Measurements from ENCODE around the gene OR10AD1. TPM values are rescaled to one million over a fixed set of nuclear protein-coding genes. Genes with fewer than 3 reads are reported as not detected.
"Not testable (repeated sequence)": the region's sequence is repeated elsewhere in the genome, so short reads cannot be mapped to it uniquely, and the experiment has no call there.

Gene OR10AD1
- total RNA-seq, 2 experiments from 2014 or later: not detected

- H3K9me3 Mint-ChIP-seq: no peaks in the 10 kb centered on the region
- H3K36me3 Mint-ChIP-seq: no peaks in the 10 kb centered on the region
- DNase-seq: peak; percentile 12
- peaks cover 28% of the 10 kb centered on the region for H3K4me1 Mint-ChIP-seq
- H3K27ac Mint-ChIP-seq: peak overlapping the region; percentile 94
- no peaks in the 10 kb centered on the region for H3K27me3 Mint-ChIP-seq
- H3K4me3 Mint-ChIP-seq: peak overlapping the region; percentile 94
Measured at GRCh38 chr12:48157889-48158370, 45.2 kb downstream of the OR10AD1 start.

DNA sequence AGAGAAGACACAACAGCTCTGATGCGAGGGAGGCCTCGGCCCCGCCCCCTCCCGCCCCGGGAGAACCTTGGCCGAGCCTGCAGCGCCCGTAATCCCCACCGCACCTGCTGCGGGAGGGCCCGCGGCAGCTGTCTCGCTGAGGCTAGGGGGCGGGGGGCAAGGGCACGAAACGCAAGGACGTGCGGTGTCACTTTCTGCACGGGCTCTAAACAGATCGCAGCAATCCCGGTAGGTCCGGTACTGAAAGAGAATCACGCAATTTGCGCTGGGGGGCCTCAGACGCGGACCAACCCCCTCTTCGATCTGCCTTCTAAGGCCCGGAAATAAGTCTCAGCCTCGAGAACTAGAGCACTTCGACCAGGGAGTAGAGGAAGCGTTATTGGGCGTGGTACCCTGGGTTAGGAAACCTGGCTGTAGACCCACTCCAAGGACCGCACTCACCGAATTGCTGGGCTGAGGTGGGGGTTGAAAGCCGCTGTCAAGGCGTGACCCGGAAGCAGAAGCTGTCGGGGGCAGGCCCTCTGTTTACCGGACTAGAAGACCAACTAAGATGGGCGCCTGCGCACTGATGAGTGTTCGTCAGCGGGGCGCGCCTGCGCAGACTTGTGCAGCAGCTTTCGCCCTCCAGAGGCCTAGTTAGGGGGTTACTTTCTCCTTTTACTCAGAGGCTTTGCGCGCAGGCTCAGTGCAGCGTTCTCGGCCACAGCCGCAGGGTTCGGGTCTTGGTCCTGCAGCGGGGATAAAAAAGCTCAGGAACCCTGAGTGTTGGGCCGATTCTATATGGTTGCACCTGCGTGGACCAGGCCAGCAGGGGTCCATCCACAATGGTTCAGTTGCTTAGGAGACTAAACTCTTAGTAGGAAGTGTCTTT lies 45.8 kb downstream of the OR10AD1 start, which contains the start of gene ASB8:
TSS of gene ASB8 (minus strand) at position 498 of the 871 bp plus-strand sequence. CDS start 4,019 bp downstream, outside the sequence.
- peak within 1 kb of the TSS; percentile 94 for H3K27ac Mint-ChIP-seq
- peak within 1 kb of the TSS; percentile 94 for H3K4me3 Mint-ChIP-seq
- no peaks in the 10 kb centered on the region for H3K27me3 Mint-ChIP-seq
- peaks cover 28% of the 10 kb centered on the region for H3K4me1 Mint-ChIP-seq
- DNase-seq: peak; percentile 98
- no peaks in the 10 kb centered on the region for H3K9me3 Mint-ChIP-seq
- no peaks in the 10 kb centered on the region for H3K36me3 Mint-ChIP-seq

DNA sequence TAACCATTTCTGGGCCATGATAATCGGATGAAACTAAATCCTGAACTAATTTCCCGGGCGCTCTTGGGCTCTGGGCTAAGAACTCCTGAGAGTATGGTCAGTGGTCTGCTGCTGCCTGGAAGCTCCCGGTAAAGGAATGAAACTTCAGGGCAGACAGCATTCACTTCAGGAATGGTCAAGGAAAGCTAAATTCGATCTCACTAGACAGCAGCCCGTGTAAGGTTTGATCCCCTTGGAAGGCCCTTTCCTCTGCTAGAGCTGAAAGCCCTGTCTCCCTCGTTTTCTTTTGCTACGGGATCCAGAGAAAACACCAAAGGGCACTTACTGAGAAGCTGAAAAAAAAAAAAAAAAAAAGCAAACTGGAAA lies 46.5 kb downstream of the OR10AD1 start:
- no peak for DNase-seq
- Mint-ChIP-seq H3K9me3 (no peaks in the 10 kb centered on the region), H3K27ac (peak overlapping the region; percentile 94), H3K36me3 (no peaks in the 10 kb centered on the region), H3K27me3 (no peaks in the 10 kb centered on the region), H3K4me1 (peaks cover 28% of the 10 kb centered on the region), H3K4me3 (peak overlapping the region; percentile 94)

DNA sequence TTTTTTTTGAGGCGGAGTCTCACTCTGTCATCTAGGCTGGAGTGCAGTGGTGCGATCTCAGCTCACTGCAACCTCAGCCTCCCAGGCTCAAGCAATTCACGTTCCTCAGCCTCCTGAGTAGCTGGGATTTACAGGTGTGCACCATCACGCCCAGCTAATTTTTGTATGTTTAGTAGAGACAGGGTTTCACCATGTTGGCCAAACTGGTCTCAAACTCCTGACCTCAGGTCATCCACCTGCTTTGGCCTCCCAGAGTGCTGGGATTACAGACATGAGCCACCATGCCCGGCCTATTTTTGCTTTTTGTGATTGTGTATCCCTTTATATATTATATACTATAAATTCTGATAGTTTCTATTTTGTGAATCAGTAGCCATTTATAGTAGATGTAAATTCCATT lies 47.3 kb downstream of the OR10AD1 start:
- DNase-seq, H3K36me3 Mint-ChIP-seq, H3K27me3 Mint-ChIP-seq, H3K27ac Mint-ChIP-seq, H3K9me3 Mint-ChIP-seq: not testable (repeated sequence)
- H3K4me1 Mint-ChIP-seq: peaks cover 26% of the 10 kb centered on the region
- H3K4me3 Mint-ChIP-seq: peak overlapping the region; percentile 94

Other genes starting within 250 kb of the OR10AD1 start
- 100 to 1,000 TPM; 158 to 168 TPM for gene TMEM106C, start 239.7 kb downstream of the OR10AD1 start, total RNA-seq
- gene COL2A1, start 198.8 kb downstream of the OR10AD1 start, total RNA-seq: under 1 TPM in 1 of 2 experiments, not detected in 1; 0.04 TPM
- 10 to 100 TPM; 42.6 to 53.6 TPM for gene SENP1, start 97.2 kb downstream of the OR10AD1 start, total RNA-seq
- 10 to 100 TPM; 65.4 to 67.7 TPM for gene PFKM, start 83.9 kb downstream of the OR10AD1 start, total RNA-seq
- gene ASB8, start 45.8 kb downstream of the OR10AD1 start, total RNA-seq: 10 to 100 TPM; 29.9 to 30.3 TPM
- gene CCDC184, start 19.6 kb downstream of the OR10AD1 start, total RNA-seq: under 1 TPM; 0.33 to 0.36 TPM
- 1 to 10 TPM; 6.8 to 7.0 TPM for gene ZNF641, start 147.6 kb upstream of the OR10AD1 start, total RNA-seq